Subcutaneous abdominal adipose tissue (tissue), 5 donors: ENCODE data around the gene STYXL1.

Experiments
- H3K27ac ChIP-seq: one replicate; pipeline ENCODE4 v1.7.0; 2013; ENCODE audit warnings: low read depth, mild to moderate bottlenecking, inconsistent platforms, low read length, moderate library complexity
- H3K27me3 ChIP-seq, 5 donors: one replicate each; pipeline ENCODE4 v1.7.0; 2013; ENCODE audit warnings: low read length in 5 of 5, inconsistent platforms in 1 of 5; ENCODE audit not compliant: control insufficient read depth in 5 of 5, insufficient read depth in 4 of 5
- H3K36me3 ChIP-seq, 5 donors: one replicate each; pipeline ENCODE4 v1.7.0; 2013; ENCODE audit warnings: low read length in 5 of 5; ENCODE audit not compliant: control insufficient read depth in 5 of 5, insufficient read depth in 5 of 5
- H3K4me1 ChIP-seq, 5 donors: one replicate each; pipeline ENCODE4 v1.7.0; 2013; ENCODE audit warnings: low read length in 5 of 5, mild to moderate bottlenecking in 3 of 5, moderate library complexity in 1 of 5; ENCODE audit not compliant: control insufficient read depth in 5 of 5, insufficient read depth in 5 of 5
- H3K4me3 ChIP-seq, 5 donors: one replicate each; pipeline ENCODE4 v1.7.0; 2013; ENCODE audit warnings: low read length in 5 of 5, low read depth in 1 of 5
- H3K9ac ChIP-seq, 5 donors: one replicate each; pipeline ENCODE4 v1.7.0; 2013; ENCODE audit warnings: low read length in 5 of 5, mild to moderate bottlenecking in 4 of 5, moderate library complexity in 3 of 5
- H3K9me3 ChIP-seq, 5 donors: one replicate each; pipeline ENCODE4 v1.7.0; 2013; ENCODE audit warnings: low read length in 5 of 5; ENCODE audit not compliant: control insufficient read depth in 5 of 5
- donor health status: healthy.
- donor health status: healthy.
- donor health status: healthy.
- donor health status: healthy.
- donor health status: healthy.

STYXL1 gene

GRCh38 chr7:75987026-75987804 lies 60.6 kb downstream of the STYXL1 start:
- Histone ChIP-seq H3K4me3 (no peak overlapping the region), H3K27me3 (no peaks in the 10 kb centered on the region), H3K27ac (no peak overlapping the region), H3K9ac (no peak overlapping the region), H3K36me3 (peaks cover 0 to 63% (median 61%) of the 10 kb centered on the region in 5 donors), H3K4me1 (peaks cover 0 to 31% (median 26%) of the 10 kb centered on the region in 5 donors), H3K9me3 (no peaks in the 10 kb centered on the region)

GRCh38 chr7:75986147-75986781 lies 61.5 kb downstream of the STYXL1 start:
- Histone ChIP-seq H3K27ac (no peak overlapping the region), H3K4me1 (peaks cover 0 to 34% (median 19%) of the 10 kb centered on the region in 5 donors), H3K36me3 (peaks cover 0 to 70% (median 68%) of the 10 kb centered on the region in 5 donors), H3K9ac (no peak overlapping the region), H3K27me3 (no peaks in the 10 kb centered on the region), H3K4me3 (no peak overlapping the region), H3K9me3 (no peaks in the 10 kb centered on the region)

GRCh38 chr7:75985518-75986146 lies 62.2 kb downstream of the STYXL1 start:
- H3K9ac ChIP-seq = no peak overlapping the region
- peaks cover 0 to 76% (median 74%) of the 10 kb centered on the region in 5 donors for H3K36me3 ChIP-seq
- no peaks in the 10 kb centered on the region for H3K9me3 ChIP-seq
- no peaks in the 10 kb centered on the region for H3K27me3 ChIP-seq
- peaks cover 0 to 36% (median 14%) of the 10 kb centered on the region in 5 donors for H3K4me1 ChIP-seq
- H3K4me3 ChIP-seq = no peak overlapping the region
- H3K27ac ChIP-seq = no peak overlapping the region

GRCh38 chr7:75985009-75985517 lies 62.7 kb downstream of the STYXL1 start:
- no peaks in the 10 kb centered on the region for H3K27me3 ChIP-seq
- H3K27ac ChIP-seq = no peak overlapping the region
- H3K4me1 ChIP-seq = peaks cover 0 to 38% (median 15%) of the 10 kb centered on the region in 5 donors
- no peak overlapping the region for H3K4me3 ChIP-seq
- H3K36me3 ChIP-seq = peaks cover 0 to 82% (median 80%) of the 10 kb centered on the region in 5 donors
- no peak overlapping the region for H3K9ac ChIP-seq
- no peaks in the 10 kb centered on the region for H3K9me3 ChIP-seq

GRCh38 chr7:75984130-75985008 lies 63.4 kb downstream of the STYXL1 start:
- Histone ChIP-seq H3K36me3 (peaks cover 0 to 89% (median 87%) of the 10 kb centered on the region in 5 donors), H3K4me1 (peaks cover 3 to 38% (median 14%) of the 10 kb centered on the region in 5 donors), H3K27me3 (no peaks in the 10 kb centered on the region), H3K9me3 (no peaks in the 10 kb centered on the region), H3K9ac (no peak overlapping the region), H3K27ac (no peak overlapping the region), H3K4me3 (no peak overlapping the region)

GRCh38 chr7:75983471-75984129 lies 64.2 kb downstream of the STYXL1 start:
- H3K27me3 ChIP-seq = no peaks in the 10 kb centered on the region
- no peak overlapping the region for H3K4me3 ChIP-seq
- no peak overlapping the region for H3K27ac ChIP-seq
- H3K9ac ChIP-seq = no peak overlapping the region
- H3K36me3 ChIP-seq = peaks cover 0 to 89% (median 88%) of the 10 kb centered on the region in 5 donors
- peaks cover 3 to 41% (median 16%) of the 10 kb centered on the region in 5 donors for H3K4me1 ChIP-seq
- H3K9me3 ChIP-seq = no peaks in the 10 kb centered on the region

GRCh38 chr7:75982306-75983064 lies 65.3 kb downstream of the STYXL1 start:
- no peaks in the 10 kb centered on the region for H3K27me3 ChIP-seq
- peaks cover 0 to 82% (median 80%) of the 10 kb centered on the region in 5 donors for H3K36me3 ChIP-seq
- H3K4me3 ChIP-seq = no peak overlapping the region
- H3K4me1 ChIP-seq = peaks cover 3 to 51% (median 25%) of the 10 kb centered on the region in 5 donors
- no peak overlapping the region for H3K9ac ChIP-seq
- H3K27ac ChIP-seq = no peak overlapping the region
- H3K9me3 ChIP-seq = no peaks in the 10 kb centered on the region

GRCh38 chr7:75981453-75982305 lies 66.1 kb downstream of the STYXL1 start:
- H3K27me3 ChIP-seq = no peaks in the 10 kb centered on the region
- H3K27ac ChIP-seq = no peak overlapping the region
- no peaks in the 10 kb centered on the region for H3K9me3 ChIP-seq
- H3K4me1 ChIP-seq = peaks cover 3 to 56% (median 27%) of the 10 kb centered on the region in 5 donors
- H3K9ac ChIP-seq = no peak overlapping the region
- H3K36me3 ChIP-seq = peaks cover 0 to 76% (median 73%) of the 10 kb centered on the region in 5 donors
- no peak overlapping the region for H3K4me3 ChIP-seq
